Skeletal muscle satellite cell (primary cell): ENCODE data around the gene C3orf33.

Experiments used
- H3K27me3 ChIP-seq: 2 replicates; pipeline ENCODE4 v1.7.0; 2013; ENCODE audit warnings: low read length; ENCODE audit not compliant: control insufficient read depth, insufficient read depth
- H3K36me3 ChIP-seq: 2 replicates; pipeline ENCODE4 v1.7.0; 2013; ENCODE audit warnings: mild to moderate bottlenecking, control low read depth, low read length; ENCODE audit not compliant: insufficient read depth
- H3K4me1 ChIP-seq: 2 replicates; pipeline ENCODE4 v1.7.0; 2013; ENCODE audit warnings: low read length; ENCODE audit not compliant: control insufficient read depth, insufficient read depth
- H3K4me2 ChIP-seq: 2 replicates; pipeline ENCODE4 v1.7.0; 2013; ENCODE audit warnings: mild to moderate bottlenecking, low read length
- H3K4me3 ChIP-seq: 2 replicates; pipeline ENCODE4 v1.7.0; 2013; ENCODE audit warnings: low read length
- H3K9ac ChIP-seq: 2 replicates; pipeline ENCODE4 v1.7.0; 2013; ENCODE audit warnings: mild to moderate bottlenecking, low read depth, low read length, moderate library complexity
- H3K9me3 ChIP-seq: replicated peaks from 2 replicates; pipeline ENCODE4 v1.7.0; 2013; ENCODE audit warnings: mild to moderate bottlenecking, control low read depth, low read length

Gene C3orf33

DNA sequence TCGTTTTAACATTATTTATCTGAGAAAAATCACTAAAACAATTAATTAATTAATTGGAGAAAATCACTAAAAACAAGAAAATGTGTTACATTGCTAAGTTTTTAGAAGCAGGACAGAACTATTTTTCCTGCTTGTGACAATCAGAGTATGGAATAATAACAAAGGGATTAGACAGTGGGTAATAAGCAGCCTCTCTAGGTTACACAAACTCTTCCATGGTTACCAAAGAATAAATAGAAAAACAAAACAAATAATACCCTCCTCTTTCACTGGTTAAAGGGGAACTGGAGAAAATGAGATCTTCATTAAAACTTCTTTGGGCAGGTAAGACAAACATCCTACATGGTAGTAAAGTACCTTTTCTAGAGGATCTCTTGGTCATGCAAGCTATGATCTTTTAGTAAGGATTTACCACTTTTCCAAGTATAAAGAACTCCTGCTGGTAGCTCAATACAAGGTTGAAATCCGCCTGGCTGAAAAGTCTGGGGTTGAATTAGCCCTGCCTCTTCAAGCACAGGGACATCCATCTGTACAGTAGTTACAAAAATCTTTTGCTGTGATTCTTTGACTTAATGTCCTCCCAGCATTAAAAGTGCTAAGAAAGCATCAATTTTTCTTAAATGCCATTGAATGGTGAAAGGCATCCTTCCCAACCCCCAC is 58.7 kb downstream of the C3orf33 start:
- Histone ChIP-seq H3K9me3 (no peaks in the 10 kb centered on the region), H3K27me3 (peaks cover 17% of the 10 kb centered on the region), H3K36me3 (no peaks in the 10 kb centered on the region), H3K4me3 (no peak overlapping the region), H3K4me1 (peaks cover 16% of the 10 kb centered on the region), H3K9ac (no peak overlapping the region), H3K4me2 (no peak overlapping the region)

- no peaks in the 10 kb centered on the region for H3K36me3 ChIP-seq
- H3K4me3 ChIP-seq: no peak overlapping the region
- no peak overlapping the region for H3K4me2 ChIP-seq
- peaks cover 21% of the 10 kb centered on the region for H3K27me3 ChIP-seq
- H3K4me1 ChIP-seq: peaks cover 16% of the 10 kb centered on the region
- no peak overlapping the region for H3K9ac ChIP-seq
- H3K9me3 ChIP-seq: no peaks in the 10 kb centered on the region
These were observed 59.4 kb downstream of the C3orf33 start for GRCh38 chr3:155746703-155747102.

DNA sequence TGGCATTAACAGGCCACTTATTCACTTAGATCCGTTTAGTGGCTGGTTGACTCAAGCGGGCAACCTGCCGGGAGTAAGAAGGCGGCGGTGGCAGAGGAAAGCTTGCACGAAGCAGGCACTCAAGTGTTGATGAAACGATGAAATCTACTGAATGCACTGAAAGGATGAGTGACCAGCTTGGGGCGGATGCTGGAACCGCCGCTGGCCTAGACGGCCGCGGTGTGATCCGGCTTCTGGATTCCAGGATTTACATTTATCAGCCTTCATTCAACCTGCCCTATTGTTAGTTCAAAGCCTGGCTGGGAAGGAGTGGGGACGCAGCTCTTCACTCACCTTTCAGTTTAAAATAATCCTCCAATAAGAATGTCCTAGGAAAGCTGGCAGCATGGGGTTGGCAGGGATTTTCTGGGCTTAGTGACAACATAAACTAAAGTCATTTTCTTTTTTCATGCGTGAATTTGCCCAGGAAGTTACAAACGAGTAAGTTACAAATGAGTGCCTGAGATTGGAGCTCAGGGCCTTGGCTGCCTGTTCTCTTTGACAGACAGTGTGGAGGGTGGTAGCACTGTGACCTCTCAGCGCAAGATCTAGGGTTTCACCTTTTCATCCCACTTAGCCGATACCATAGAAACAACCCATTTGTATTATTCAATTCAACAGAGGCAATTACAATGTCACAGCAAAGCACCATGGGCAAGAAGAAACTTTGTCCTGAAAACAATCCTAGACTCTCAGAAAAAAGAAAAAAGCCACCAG is 60.1 kb downstream of the C3orf33 start:
- Histone ChIP-seq H3K36me3 (no peaks in the 10 kb centered on the region), H3K4me1 (peaks cover 16% of the 10 kb centered on the region), H3K4me3 (peak overlapping the region; percentile 17), H3K9me3 (no peaks in the 10 kb centered on the region), H3K9ac (no peak overlapping the region), H3K27me3 (peaks cover 22% of the 10 kb centered on the region), H3K4me2 (peak overlapping the region; percentile 98)

- Histone ChIP-seq H3K27me3 (peaks cover 22% of the 10 kb centered on the region), H3K36me3 (no peaks in the 10 kb centered on the region), H3K4me3 (peak within 1 kb of the TSS; percentile 78), H3K9me3 (no peaks in the 10 kb centered on the region), H3K4me2 (peak within 1 kb of the TSS; percentile 98), H3K9ac (peak within 1 kb of the TSS; percentile 32), H3K4me1 (peaks cover 16% of the 10 kb centered on the region)
These were observed 61.3 kb downstream of the C3orf33 start, which contains the start of gene PLCH1 for GRCh38 chr3:155744626-155745324. PLCH1 (minus strand) TSS chr3:155745071; CDS start chr3:155704224, 40,847 bp downstream.

GRCh38 chr3:155744010-155744625 is 62.0 kb downstream of the C3orf33 start:
- H3K4me2 ChIP-seq: peak overlapping the region; percentile 98
- H3K27me3 ChIP-seq: peaks cover 22% of the 10 kb centered on the region
- H3K36me3 ChIP-seq: no peaks in the 10 kb centered on the region
- peak overlapping the region; percentile 32 for H3K9ac ChIP-seq
- H3K4me3 ChIP-seq: peak overlapping the region; percentile 78
- H3K9me3 ChIP-seq: no peaks in the 10 kb centered on the region
- H3K4me1 ChIP-seq: peaks cover 15% of the 10 kb centered on the region

DNA sequence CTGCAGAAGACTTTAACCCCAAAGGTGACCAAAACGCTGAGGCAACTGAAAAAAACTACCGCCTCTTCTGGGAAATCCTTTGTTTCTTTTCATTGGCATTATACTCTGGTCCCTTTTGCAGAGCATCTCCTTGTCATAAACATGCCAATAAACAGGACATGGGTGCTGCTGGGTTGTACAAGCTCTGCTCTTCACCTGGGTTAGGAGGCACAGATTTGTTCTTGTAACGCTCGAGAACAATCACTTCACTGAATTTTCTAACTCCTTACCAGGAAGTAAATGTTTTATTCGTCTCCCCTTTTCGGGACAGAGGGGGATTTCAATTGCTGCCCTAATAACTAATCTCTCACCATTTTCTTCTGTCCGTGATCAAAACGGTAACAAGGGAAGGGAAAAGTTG is 62.5 kb downstream of the C3orf33 start:
- Histone ChIP-seq H3K4me1 (peaks cover 10% of the 10 kb centered on the region), H3K9me3 (no peaks in the 10 kb centered on the region), H3K36me3 (no peaks in the 10 kb centered on the region), H3K9ac (peak overlapping the region; percentile 32), H3K4me3 (peak overlapping the region; percentile 78), H3K4me2 (peak overlapping the region; percentile 98), H3K27me3 (peaks cover 22% of the 10 kb centered on the region)

DNA sequence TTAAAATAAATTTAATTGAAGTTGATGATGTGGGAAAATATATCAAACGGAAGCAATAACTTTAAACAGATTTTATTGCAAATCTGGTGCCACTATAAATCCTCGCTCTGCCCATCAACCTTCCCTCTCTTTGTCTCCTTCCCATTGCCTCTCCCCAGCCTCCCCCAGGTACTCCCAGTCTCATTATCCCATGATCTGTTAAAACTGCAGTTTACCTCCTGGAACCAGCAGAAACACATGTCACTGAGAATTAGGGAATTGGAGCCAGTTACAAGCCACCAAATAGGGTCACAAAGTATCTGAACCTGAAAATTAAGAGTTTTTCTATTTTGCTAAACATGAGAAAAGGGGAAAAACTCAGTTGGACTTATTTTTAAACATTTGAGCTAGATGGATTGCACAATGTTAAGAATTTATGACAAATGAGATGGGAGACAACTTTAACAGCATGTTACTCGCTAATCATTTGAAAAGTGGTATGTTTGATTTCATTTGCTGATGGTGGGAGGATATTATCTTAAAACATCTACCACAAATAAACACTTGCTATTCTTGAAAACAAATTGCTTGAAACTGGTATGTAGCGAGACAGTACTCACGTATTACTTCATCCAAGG is 63.6 kb downstream of the C3orf33 start:
- H3K36me3 ChIP-seq: no peaks in the 10 kb centered on the region
- H3K27me3 ChIP-seq: peaks cover 20% of the 10 kb centered on the region
- no peak overlapping the region for H3K4me3 ChIP-seq
- H3K9me3 ChIP-seq: no peaks in the 10 kb centered on the region
- no peak overlapping the region for H3K9ac ChIP-seq
- peaks cover 10% of the 10 kb centered on the region for H3K4me1 ChIP-seq
- H3K4me2 ChIP-seq: no peak overlapping the region

DNA sequence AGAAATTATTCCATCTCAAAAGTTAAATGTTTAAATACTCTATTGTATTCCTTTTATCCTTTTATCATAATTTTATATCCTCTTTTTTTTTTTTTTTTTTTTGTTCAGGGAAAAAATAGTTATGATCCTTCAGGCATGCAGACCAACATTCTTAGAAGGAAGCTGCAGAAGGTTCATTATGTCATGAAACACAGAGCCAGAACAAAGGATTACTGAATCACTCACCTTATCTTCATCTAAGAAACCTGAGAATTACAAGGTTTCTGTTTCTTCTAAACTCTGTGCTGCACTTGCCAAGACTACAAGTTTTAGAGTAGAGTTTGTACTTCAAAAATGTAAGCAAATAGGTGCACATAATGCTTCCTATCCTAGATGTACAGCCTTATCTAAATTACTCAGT is 64.5 kb downstream of the C3orf33 start:
- Histone ChIP-seq H3K4me1 (peaks cover 10% of the 10 kb centered on the region), H3K9ac (no peak overlapping the region), H3K9me3 (no peaks in the 10 kb centered on the region), H3K4me2 (no peak overlapping the region), H3K27me3 (peaks cover 21% of the 10 kb centered on the region), H3K36me3 (no peaks in the 10 kb centered on the region), H3K4me3 (no peak overlapping the region)

- Histone ChIP-seq H3K9me3 (no peaks in the 10 kb centered on the region), H3K9ac (no peak overlapping the region), H3K27me3 (peaks cover 20% of the 10 kb centered on the region), H3K4me3 (no peak overlapping the region), H3K4me1 (peaks cover 10% of the 10 kb centered on the region), H3K4me2 (no peak overlapping the region), H3K36me3 (no peaks in the 10 kb centered on the region)
These were observed 65.0 kb downstream of the C3orf33 start for GRCh38 chr3:155741101-155741500.

DNA sequence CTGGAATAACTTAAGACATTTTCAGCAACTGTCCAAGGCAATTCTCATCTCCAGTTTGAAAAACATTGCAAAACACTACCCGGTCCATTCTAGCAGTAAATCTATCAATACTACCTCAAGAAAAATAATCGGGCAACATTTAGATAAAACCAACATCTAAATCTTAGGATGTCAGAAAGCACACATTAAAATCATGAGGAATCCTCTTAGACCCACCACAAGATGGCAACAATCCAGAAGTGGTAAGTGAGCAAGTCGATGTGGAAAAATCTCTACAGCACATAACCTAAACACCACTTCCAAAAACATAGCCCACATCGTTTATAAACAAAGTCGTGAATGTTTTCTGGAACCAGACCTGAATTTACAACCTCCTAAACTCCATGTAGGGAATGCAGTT is 66.9 kb downstream of the C3orf33 start:
- H3K27me3 ChIP-seq: peaks cover 16% of the 10 kb centered on the region
- no peak overlapping the region for H3K4me3 ChIP-seq
- no peaks in the 10 kb centered on the region for H3K36me3 ChIP-seq
- no peak overlapping the region for H3K4me2 ChIP-seq
- H3K9me3 ChIP-seq: no peaks in the 10 kb centered on the region
- no peak overlapping the region for H3K9ac ChIP-seq
- H3K4me1 ChIP-seq: peaks cover 4% of the 10 kb centered on the region

- Histone ChIP-seq H3K36me3 (no peaks in the 10 kb centered on the region), H3K9ac (no peak overlapping the region), H3K4me3 (no peak overlapping the region), H3K9me3 (no peaks in the 10 kb centered on the region), H3K27me3 (peaks cover 16% of the 10 kb centered on the region), H3K4me2 (no peak overlapping the region), H3K4me1 (peaks cover 2% of the 10 kb centered on the region)
These were observed 67.5 kb downstream of the C3orf33 start for GRCh38 chr3:155738580-155739076.
